Kidney (tissue), 14 donors: ENCODE measurements around the gene RPP40. TPM values are rescaled to one million over a fixed set of nuclear protein-coding genes. Genes with fewer than 3 reads are reported as not detected.

Experiments
- DNase-seq, 5 donors: peaks; one replicate each; pipeline ENCODE4 v3.0.0-alpha.2; 2013 to 2020
- FAIRE-seq: peaks from 2 replicates; lab custom pipeline; 2012; peaks lifted over from hg19 to GRCh38; lab: Jason Lieb, UNC
- H3K27ac ChIP-seq, 2 donors: one replicate each; pipeline ENCODE4 v1.7.0; 2013; ENCODE audit warnings: low read depth in 2 of 2, low read length in 2 of 2, inconsistent platforms in 1 of 2
- H3K27me3 ChIP-seq: one replicate; pipeline ENCODE4 v1.7.1; 2013; ENCODE audit warnings: low read length, inconsistent platforms; ENCODE audit not compliant: control insufficient read depth, insufficient read depth
- H3K36me3 ChIP-seq, 3 donors: one replicate each; pipeline versions ENCODE4 v1.7.0 to v1.7.1; 2013; ENCODE audit warnings: low read length in 3 of 3, control low read depth in 1 of 3, inconsistent platforms in 1 of 3; ENCODE audit not compliant: insufficient read depth in 3 of 3, control insufficient read depth in 2 of 3
- H3K4me1 ChIP-seq, 3 donors: one replicate each; pipeline versions ENCODE4 v1.7.0 to v1.7.1; 2013; ENCODE audit warnings: low read length in 3 of 3, inconsistent platforms in 1 of 3, low read depth in 1 of 3; ENCODE audit not compliant: control insufficient read depth in 2 of 3, insufficient read depth in 2 of 3
- H3K4me3 ChIP-seq, 3 donors: one replicate each; pipeline versions ENCODE4 v1.7.0 to v1.8.1; 2013; ENCODE audit warnings: low read length in 3 of 3, control low read depth in 1 of 3, inconsistent platforms in 1 of 3
- H3K9ac ChIP-seq, 3 donors: one replicate each; pipeline versions ENCODE4 v1.7.0 to v1.7.1; 2013; ENCODE audit warnings: low read length in 3 of 3, control low read depth in 1 of 3, inconsistent platforms in 1 of 3
- H3K9me3 ChIP-seq, 3 donors: one replicate each; pipeline versions ENCODE4 v1.7.0 to v1.7.1; 2013; ENCODE audit warnings: low read length in 3 of 3, control low read depth in 1 of 3, inconsistent platforms in 1 of 3; ENCODE audit not compliant: control insufficient read depth in 2 of 3, insufficient read depth in 1 of 3
- intact Hi-C: fragments of 100-400 bp; cut with DNase I; formaldehyde crosslinking; loops from one replicate; pipeline ENCODE4 v1.11.1; 2022
- polyA plus RNA-seq: library from polyadenylated mRNA; stranded (reverse); fragments of 350-450 nt; fragmentation: Illumina TruSeq; extraction: RNeasy Lipid Tissue Mini Kit (QIAGEN cat#74804); gene quantifications from one replicate; pipeline ENCODE4 v1.2.3, GENCODE V29; 2014; ENCODE audit warnings: low read depth, low replicate concordance; ENCODE audit not compliant: insufficient read depth
- total RNA-seq: library from RNA; stranded (reverse); fragmentation: NEBNext Ultra II Directional; extraction: Animal tissue kit (Norgen Biotek cat#: 25700); gene quantifications from one replicate; pipeline ENCODE4 v1.2.1, GENCODE V29; 2021
- TF ChIP-seq, protein P1 (sequence below): IDR thresholded peaks from 3 replicates; pipeline ENCODE4 v1.5.1; 2012; ENCODE audit warnings: mild to moderate bottlenecking, moderate library complexity, borderline replicate concordance; ENCODE audit not compliant: insufficient read depth; ENCODE audit errors: extremely low read depth
- donor health status: control.
- donor health status: control.
- donor health status: control.
- donor health status: control.
- donor health status: control.
- donor health status: DM: yes; HTN: yes; CAD: no.
- donor health status: Normal renal cell carcinoma (clear cell type).

The RPP40 gene
- total and polyA plus RNA-seq, 2 donors from 2014 or later: 3.7 to 7.4 TPM

DNA sequence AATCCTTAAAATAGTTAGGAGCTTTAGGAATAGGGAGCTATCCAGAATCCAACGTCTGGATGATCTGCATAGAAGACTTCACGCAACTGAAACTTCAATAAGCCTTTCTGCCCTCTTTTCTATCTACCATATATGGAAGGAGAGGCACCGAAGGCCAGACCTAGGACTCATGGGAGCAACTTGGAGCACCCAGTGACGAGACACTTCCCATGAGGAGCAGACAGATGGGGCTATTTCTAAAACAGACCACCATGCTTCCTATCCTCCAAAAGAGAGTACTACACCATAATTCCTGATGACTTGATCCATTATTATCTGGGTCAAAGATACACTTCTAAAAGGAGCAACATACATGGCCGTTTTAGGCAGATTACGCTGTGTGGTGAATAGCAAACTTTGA, 6.0 kb downstream of the RPP40 start:
- TF ChIP-seq, protein P1, sequence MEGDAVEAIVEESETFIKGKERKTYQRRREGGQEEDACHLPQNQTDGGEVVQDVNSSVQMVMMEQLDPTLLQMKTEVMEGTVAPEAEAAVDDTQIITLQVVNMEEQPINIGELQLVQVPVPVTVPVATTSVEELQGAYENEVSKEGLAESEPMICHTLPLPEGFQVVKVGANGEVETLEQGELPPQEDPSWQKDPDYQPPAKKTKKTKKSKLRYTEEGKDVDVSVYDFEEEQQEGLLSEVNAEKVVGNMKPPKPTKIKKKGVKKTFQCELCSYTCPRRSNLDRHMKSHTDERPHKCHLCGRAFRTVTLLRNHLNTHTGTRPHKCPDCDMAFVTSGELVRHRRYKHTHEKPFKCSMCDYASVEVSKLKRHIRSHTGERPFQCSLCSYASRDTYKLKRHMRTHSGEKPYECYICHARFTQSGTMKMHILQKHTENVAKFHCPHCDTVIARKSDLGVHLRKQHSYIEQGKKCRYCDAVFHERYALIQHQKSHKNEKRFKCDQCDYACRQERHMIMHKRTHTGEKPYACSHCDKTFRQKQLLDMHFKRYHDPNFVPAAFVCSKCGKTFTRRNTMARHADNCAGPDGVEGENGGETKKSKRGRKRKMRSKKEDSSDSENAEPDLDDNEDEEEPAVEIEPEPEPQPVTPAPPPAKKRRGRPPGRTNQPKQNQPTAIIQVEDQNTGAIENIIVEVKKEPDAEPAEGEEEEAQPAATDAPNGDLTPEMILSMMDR: no peak
- peaks cover 0 to 4% (median 0%) of the 10 kb centered on the region in 3 donors for H3K36me3 ChIP-seq
- no peak for DNase-seq
- no peak for FAIRE-seq
- H3K9ac ChIP-seq: no peak overlapping the region
- no peak overlapping the region for H3K27ac ChIP-seq
- no peaks in the 10 kb centered on the region for H3K9me3 ChIP-seq
- no peaks in the 10 kb centered on the region for H3K27me3 ChIP-seq
- no peaks in the 10 kb centered on the region for H3K4me1 ChIP-seq
- H3K4me3 ChIP-seq: no peak overlapping the region
- intact Hi-C loops: no loop called here

DNA sequence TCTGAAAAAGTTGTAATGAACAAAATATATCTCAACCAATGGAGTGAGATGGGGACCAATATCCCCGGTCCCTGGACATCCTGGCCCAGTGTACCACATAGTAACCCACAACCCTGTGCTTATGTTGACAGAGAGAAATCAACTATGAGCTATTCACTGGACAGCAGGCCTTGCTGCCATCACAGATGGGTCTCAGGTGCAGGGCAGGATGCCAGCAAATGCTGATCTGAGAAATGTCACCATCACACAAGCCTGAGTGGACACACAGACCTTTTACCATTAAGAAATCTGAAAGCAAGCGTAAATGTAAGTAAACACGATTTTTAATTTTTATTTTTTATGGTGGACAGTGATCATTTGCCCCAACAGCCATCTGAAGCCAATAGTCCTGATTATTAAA, 9.1 kb downstream of the RPP40 start:
- intact Hi-C loops: no loop called here
- FAIRE-seq: no peak

DNA sequence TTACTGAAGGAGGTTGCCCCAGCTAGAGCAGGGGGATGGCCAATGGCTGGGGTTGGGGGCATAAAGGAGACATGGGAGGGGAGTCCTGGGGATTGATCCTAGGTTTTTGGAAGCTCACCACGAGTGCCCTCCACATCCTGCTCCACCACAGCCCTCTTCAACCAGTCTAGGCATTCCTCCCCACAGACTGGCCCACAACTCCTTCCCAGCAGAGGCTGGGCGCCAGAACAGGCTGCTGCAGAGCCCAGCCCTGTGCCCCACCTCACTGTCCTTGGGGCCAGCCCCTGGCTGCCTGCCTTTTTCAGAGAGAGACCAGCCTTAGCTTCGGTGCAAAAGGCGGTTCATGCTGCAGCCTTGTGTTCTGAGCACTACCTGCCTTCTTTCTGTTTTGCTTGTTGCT, 16.4 kb downstream of the RPP40 start:
- no peak overlapping the region for H3K4me3 ChIP-seq
- no peaks in the 10 kb centered on the region for H3K4me1 ChIP-seq
- no peak overlapping the region for H3K9ac ChIP-seq
- TF ChIP-seq, protein P1: no peak
- no peaks in the 10 kb centered on the region for H3K9me3 ChIP-seq
- DNase-seq (no peak), FAIRE-seq (no peak)
- no peaks in the 10 kb centered on the region for H3K27me3 ChIP-seq
- no peak overlapping the region for H3K27ac ChIP-seq
- intact Hi-C loops: no loop called here
- H3K36me3 ChIP-seq: no peaks in the 10 kb centered on the region

More for the DNA sequence above, 9.1 kb downstream of the RPP40 start:
- no peak for DNase-seq
- Histone ChIP-seq H3K36me3 (peaks cover 0 to 4% (median 0%) of the 10 kb centered on the region in 3 donors), H3K4me1 (no peaks in the 10 kb centered on the region), H3K27me3 (no peaks in the 10 kb centered on the region), H3K27ac (no peak overlapping the region), H3K9ac (no peak overlapping the region), H3K9me3 (no peaks in the 10 kb centered on the region), H3K4me3 (no peak overlapping the region)
- TF ChIP-seq, protein P1: no peak

DNA sequence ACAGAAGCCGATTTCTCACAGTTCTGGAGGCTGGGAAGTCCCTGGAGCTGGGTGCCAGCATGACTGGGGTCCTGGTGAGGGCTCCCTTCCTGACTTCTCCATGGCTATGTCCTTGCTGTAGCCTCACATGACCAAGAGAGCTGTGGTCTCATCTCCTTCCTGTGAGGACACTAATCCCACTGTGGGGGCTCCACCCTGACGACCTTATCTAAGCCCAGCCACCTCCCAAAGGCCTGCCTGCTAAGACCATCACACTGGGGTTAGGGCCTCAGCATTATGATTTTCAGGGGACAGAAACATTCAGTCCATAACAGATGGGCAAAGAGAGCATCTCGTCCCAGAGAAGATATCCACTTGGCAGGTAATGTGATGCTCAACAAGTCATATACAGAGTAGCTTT, 16.8 kb downstream of the RPP40 start:
- Histone ChIP-seq H3K9me3 (no peaks in the 10 kb centered on the region), H3K4me3 (no peak overlapping the region), H3K27ac (no peak overlapping the region), H3K4me1 (no peaks in the 10 kb centered on the region), H3K36me3 (no peaks in the 10 kb centered on the region), H3K9ac (no peak overlapping the region), H3K27me3 (no peaks in the 10 kb centered on the region)
- no peak for DNase-seq
- no peak for FAIRE-seq
- TF ChIP-seq, protein P1: no peak
- intact Hi-C loops: no loop called here
